Gastrocnemius medialis (tissue), 4 donors: ENCODE results near the gene RPRD1B.

Experiments used
- POLR2A ChIP-seq, 2 donors: fragments of 450-650 bp; IDR thresholded peaks; one replicate each; pipeline ENCODE4 v1.6.1; 2017; ENCODE audit warnings: antibody characterized with exemption in 2 of 2, mild to moderate bottlenecking in 2 of 2, moderate library complexity in 2 of 2
- TF ChIP-seq, protein P1 (sequence below), 5 experiments: fragments of 450-650 bp in 3 of 5; fragments of 200-600 bp in 2 of 5; sonication (generic) in 2 of 5; IDR thresholded peaks in 4 of 5; conservative IDR thresholded peaks in 1 of 5; 1 replicate in 4 of 5; 2 replicates in 1 of 5; pipeline ENCODE4 v1.5.1; 2016 to 2019; ENCODE audit warnings: antibody characterized with exemption in 5 of 5, mild to moderate bottlenecking in 3 of 5, moderate library complexity in 3 of 5

DNA sequence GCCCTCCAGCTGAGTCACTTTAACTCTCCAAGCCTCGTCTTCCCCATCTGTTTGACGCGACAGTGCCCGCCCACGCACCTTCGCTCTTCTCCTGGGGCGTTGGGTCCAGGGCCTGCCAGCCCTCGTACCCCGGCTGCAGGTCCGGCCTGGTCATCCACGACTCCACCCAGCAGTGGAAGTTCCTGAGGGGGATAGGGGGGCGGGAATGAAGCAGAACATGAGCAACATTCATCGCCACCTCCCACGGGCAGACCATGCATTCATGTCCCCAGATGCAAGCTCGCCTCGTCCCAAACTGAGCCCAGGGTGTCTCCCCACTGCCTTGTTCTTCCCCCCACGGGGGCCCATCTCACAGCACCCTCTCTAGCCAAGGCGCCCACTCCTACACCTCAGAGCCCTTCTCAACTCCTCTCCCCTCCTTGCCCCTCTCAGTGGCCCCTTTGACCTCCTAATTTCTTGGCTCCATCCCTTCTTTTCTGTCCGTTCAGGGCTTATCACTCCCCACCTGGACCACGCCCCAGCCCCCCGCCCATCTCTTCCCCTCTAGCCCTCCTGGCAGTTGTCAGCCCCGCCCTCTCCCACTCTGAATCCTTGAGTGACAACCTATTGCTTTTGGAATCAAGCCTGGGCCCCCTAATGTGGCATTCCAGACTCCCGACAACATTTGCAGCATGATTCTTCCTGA, 107.8 kb downstream of the RPRD1B start:
- TF ChIP-seq, protein P1, sequence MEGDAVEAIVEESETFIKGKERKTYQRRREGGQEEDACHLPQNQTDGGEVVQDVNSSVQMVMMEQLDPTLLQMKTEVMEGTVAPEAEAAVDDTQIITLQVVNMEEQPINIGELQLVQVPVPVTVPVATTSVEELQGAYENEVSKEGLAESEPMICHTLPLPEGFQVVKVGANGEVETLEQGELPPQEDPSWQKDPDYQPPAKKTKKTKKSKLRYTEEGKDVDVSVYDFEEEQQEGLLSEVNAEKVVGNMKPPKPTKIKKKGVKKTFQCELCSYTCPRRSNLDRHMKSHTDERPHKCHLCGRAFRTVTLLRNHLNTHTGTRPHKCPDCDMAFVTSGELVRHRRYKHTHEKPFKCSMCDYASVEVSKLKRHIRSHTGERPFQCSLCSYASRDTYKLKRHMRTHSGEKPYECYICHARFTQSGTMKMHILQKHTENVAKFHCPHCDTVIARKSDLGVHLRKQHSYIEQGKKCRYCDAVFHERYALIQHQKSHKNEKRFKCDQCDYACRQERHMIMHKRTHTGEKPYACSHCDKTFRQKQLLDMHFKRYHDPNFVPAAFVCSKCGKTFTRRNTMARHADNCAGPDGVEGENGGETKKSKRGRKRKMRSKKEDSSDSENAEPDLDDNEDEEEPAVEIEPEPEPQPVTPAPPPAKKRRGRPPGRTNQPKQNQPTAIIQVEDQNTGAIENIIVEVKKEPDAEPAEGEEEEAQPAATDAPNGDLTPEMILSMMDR (IDR thresholded peaks at IDR 0.05 in 4 of 5, conservative IDR thresholded peaks at IDR 0.05 in 1 of 5) = no peak
- TF ChIP-seq POLR2A (IDR thresholded peaks at IDR 0.05) = no peak
